PC-9 (cell line): ENCODE measurements around the gene UBXN6.

ENCODE experiments used
- EZH2 ChIP-seq: fragments of 200-600 bp; sonication (generic); IDR thresholded peaks from 2 replicates; pipeline ENCODE4 v1.8.0; 2017; ENCODE audit warnings: antibody characterized with exemption, low read depth
- TF ChIP-seq, protein P1 (sequence below): fragments of 200-600 bp; sonication (generic); conservative IDR thresholded peaks from 2 replicates; pipeline ENCODE4 v1.6.1; 2017; ENCODE audit warnings: mixed run types, antibody characterized with exemption, mild to moderate bottlenecking, moderate library complexity

DNA sequence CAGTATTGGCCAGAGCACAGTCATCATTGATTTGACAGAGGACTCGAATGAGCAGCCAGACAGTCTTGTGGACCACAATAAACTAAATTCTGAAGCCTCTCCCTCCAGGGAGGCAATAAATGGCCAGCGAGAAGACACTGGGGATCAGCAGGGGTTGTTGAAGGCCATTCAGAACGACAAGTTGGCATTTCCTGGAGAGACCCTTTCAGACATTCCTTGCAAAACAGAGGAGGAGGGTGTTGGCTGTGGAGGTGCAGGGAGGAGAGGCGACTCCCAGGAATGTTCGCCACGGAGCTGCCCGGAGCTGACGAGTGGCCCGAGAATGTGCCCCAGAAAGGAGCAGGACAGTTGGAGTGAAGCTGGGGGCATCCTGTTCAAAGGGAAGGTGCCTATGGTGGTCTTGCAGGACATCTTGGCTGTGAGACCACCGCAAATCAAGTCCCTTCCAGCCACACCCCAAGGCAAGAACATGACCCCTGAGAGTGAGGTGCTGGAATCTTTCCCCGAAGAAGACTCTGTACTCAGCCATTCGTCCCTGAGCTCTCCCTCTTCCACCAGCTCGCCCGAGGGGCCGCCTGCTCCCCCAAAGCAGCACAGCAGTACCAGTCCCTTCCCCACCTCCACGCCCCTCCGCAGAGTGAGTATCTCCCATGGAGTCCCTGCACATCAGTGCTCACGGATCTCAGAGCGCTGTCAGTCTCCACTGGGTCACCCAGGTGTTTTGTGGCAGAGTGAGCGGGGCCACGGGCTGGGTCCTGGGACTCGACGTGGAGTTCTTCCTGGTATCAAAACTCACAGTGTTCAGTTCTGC is 48.3 kb downstream of the UBXN6 start:
- TF ChIP-seq, protein P1, sequence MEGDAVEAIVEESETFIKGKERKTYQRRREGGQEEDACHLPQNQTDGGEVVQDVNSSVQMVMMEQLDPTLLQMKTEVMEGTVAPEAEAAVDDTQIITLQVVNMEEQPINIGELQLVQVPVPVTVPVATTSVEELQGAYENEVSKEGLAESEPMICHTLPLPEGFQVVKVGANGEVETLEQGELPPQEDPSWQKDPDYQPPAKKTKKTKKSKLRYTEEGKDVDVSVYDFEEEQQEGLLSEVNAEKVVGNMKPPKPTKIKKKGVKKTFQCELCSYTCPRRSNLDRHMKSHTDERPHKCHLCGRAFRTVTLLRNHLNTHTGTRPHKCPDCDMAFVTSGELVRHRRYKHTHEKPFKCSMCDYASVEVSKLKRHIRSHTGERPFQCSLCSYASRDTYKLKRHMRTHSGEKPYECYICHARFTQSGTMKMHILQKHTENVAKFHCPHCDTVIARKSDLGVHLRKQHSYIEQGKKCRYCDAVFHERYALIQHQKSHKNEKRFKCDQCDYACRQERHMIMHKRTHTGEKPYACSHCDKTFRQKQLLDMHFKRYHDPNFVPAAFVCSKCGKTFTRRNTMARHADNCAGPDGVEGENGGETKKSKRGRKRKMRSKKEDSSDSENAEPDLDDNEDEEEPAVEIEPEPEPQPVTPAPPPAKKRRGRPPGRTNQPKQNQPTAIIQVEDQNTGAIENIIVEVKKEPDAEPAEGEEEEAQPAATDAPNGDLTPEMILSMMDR = no peak
- no peak for TF ChIP-seq EZH2
